Astrocyte of the hippocampus (primary cell): ENCODE measurements around the gene RBM44.

Experiments
- DNase-seq: peaks from one replicate; pipeline ENCODE4 v3.0.0; 2011; ENCODE audit warnings: low read depth, low spot score

Gene RBM44

GRCh38 chr2:237870126-237870525 is 71.5 kb downstream of the RBM44 start:
- DNase-seq, result no peak

GRCh38 chr2:237870754-237871651 is 72.4 kb downstream of the RBM44 start:
- DNase-seq, result no peak

GRCh38 chr2:237872178-237872887 is 73.8 kb downstream of the RBM44 start:
- no peak for DNase-seq

- no peak for DNase-seq
These were observed 74.8 kb downstream of the RBM44 start for GRCh38 chr2:237873421-237873831.

- DNase-seq, result no peak
These were observed 75.4 kb downstream of the RBM44 start for GRCh38 chr2:237873897-237874551.

- DNase-seq, result peak; percentile 81
These were observed 76.1 kb downstream of the RBM44 start for GRCh38 chr2:237874585-237875161.

GRCh38 chr2:237875256-237876060 is 76.9 kb downstream of the RBM44 start:
- no peak for DNase-seq

- no peak for DNase-seq
These were observed 77.5 kb downstream of the RBM44 start for GRCh38 chr2:237876061-237876526.

- DNase-seq, result no peak
These were observed 78.0 kb downstream of the RBM44 start for GRCh38 chr2:237876532-237876931.

- DNase-seq, result no peak
These were observed 78.4 kb downstream of the RBM44 start for GRCh38 chr2:237876951-237877491.

GRCh38 chr2:237877576-237878307 is 79.2 kb downstream of the RBM44 start:
- no peak for DNase-seq

- no peak for DNase-seq
These were observed 79.9 kb downstream of the RBM44 start for GRCh38 chr2:237878321-237879057.

- DNase-seq, result peak; percentile 60
These were observed 80.5 kb downstream of the RBM44 start for GRCh38 chr2:237879058-237879430.

GRCh38 chr2:237879991-237880560 is 81.5 kb downstream of the RBM44 start:
- DNase-seq, result no peak

- DNase-seq, result no peak
These were observed 84.2 kb downstream of the RBM44 start for GRCh38 chr2:237882510-237883481.

- DNase-seq, result no peak
These were observed 85.4 kb downstream of the RBM44 start for GRCh38 chr2:237883951-237884446.

- no peak for DNase-seq
These were observed 86.1 kb downstream of the RBM44 start for GRCh38 chr2:237884681-237885080.
